Activated CD4-positive, alpha-beta T cell treated with anti-CD3 and anti-CD28 coated beads, Interleukin-2, amount 10 ng/mL, durations not matched to agents 7 days and 5 days (primary cell): ENCODE data around the gene ANP32B. TPM values are rescaled to one million over a fixed set of nuclear protein-coding genes. Genes with fewer than 3 reads are reported as not detected.

Experiments
- total RNA-seq, 2 experiments: library from RNA; stranded (reverse); gene quantifications; one replicate each; pipeline ENCODE4 v1.2.3, GENCODE V29; 2021

ANP32B gene
- total RNA-seq, 2 experiments from 2014 or later = 358 to 453 TPM

Other genes starting within 250 kb of the ANP32B start
- gene FOXE1, start 130.1 kb upstream of the ANP32B start, total RNA-seq = under 1 TPM in 1 of 2 experiments, not detected in 1; 0.05 TPM
- 10 to 100 TPM; 26.6 to 31.8 TPM for gene TRMO, start 60.8 kb upstream of the ANP32B start, total RNA-seq
- gene HEMGN, start 45.2 kb upstream of the ANP32B start, total RNA-seq = 1 to 10 TPM; 2.2 to 2.9 TPM
- gene NANS, start 73.4 kb downstream of the ANP32B start, total RNA-seq = 10 to 100 TPM; 37.2 to 38.3 TPM
- gene TRIM14, start 135.9 kb downstream of the ANP32B start, total RNA-seq = 100 to 1,000 TPM; 116 to 124 TPM
- gene CORO2A, start 209.3 kb downstream of the ANP32B start, total RNA-seq = 1 to 10 TPM; 7.2 to 8.2 TPM